ACC112 (cell line): Measurements from ENCODE around the gene MAGED2.
"Not testable (repeated sequence)": the region's sequence is repeated elsewhere in the genome, so short reads cannot be mapped to it uniquely, and the experiment has no call there.

Experiments used
- H2AFZ ChIP-seq: fragments of 200-600 bp; sonication (generic); one replicate; pipeline ENCODE4 v1.6.0; 2017; ENCODE audit warnings: antibody characterized with exemption, low read length; ENCODE audit not compliant: unreplicated experiment
- H3K27ac ChIP-seq: fragments of 200-600 bp; sonication (generic); 2 replicates; pipeline ENCODE4 v1.5.1; 2014; ENCODE audit warnings: low read depth, mild to moderate bottlenecking, antibody characterized with exemption, low read length, moderate library complexity
- H3K27me3 ChIP-seq: fragments of 200-600 bp; sonication (generic); 2 replicates; pipeline ENCODE4 v1.6.1; 2014; ENCODE audit warnings: mild to moderate bottlenecking, antibody characterized with exemption, low read length, moderate library complexity, mixed read lengths; ENCODE audit not compliant: insufficient read depth
- H3K36me3 ChIP-seq: fragments of 200-600 bp; sonication (generic); 2 replicates; pipeline ENCODE4 v1.6.1; 2016; ENCODE audit warnings: mild to moderate bottlenecking, antibody characterized with exemption, low read length, moderate library complexity, mixed read lengths; ENCODE audit not compliant: insufficient read depth
- H3K4me1 ChIP-seq: fragments of 200-600 bp; sonication (generic); one replicate; pipeline ENCODE4 v1.6.1; 2016; ENCODE audit warnings: low read length, mixed read lengths; ENCODE audit not compliant: insufficient read depth, unreplicated experiment, control insufficient read depth
- H3K4me3 ChIP-seq: fragments of 200-600 bp; sonication (generic); 2 replicates; pipeline ENCODE4 v1.5.1; 2014; ENCODE audit warnings: mild to moderate bottlenecking, low read depth, low read length
- H3K79me2 ChIP-seq: fragments of 200-600 bp; sonication (generic); one replicate; pipeline ENCODE4 v1.6.0; 2016; ENCODE audit warnings: low read length; ENCODE audit not compliant: control insufficient read depth, unreplicated experiment, insufficient read depth

Gene MAGED2, protein sequence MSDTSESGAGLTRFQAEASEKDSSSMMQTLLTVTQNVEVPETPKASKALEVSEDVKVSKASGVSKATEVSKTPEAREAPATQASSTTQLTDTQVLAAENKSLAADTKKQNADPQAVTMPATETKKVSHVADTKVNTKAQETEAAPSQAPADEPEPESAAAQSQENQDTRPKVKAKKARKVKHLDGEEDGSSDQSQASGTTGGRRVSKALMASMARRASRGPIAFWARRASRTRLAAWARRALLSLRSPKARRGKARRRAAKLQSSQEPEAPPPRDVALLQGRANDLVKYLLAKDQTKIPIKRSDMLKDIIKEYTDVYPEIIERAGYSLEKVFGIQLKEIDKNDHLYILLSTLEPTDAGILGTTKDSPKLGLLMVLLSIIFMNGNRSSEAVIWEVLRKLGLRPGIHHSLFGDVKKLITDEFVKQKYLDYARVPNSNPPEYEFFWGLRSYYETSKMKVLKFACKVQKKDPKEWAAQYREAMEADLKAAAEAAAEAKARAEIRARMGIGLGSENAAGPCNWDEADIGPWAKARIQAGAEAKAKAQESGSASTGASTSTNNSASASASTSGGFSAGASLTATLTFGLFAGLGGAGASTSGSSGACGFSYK

DNA sequence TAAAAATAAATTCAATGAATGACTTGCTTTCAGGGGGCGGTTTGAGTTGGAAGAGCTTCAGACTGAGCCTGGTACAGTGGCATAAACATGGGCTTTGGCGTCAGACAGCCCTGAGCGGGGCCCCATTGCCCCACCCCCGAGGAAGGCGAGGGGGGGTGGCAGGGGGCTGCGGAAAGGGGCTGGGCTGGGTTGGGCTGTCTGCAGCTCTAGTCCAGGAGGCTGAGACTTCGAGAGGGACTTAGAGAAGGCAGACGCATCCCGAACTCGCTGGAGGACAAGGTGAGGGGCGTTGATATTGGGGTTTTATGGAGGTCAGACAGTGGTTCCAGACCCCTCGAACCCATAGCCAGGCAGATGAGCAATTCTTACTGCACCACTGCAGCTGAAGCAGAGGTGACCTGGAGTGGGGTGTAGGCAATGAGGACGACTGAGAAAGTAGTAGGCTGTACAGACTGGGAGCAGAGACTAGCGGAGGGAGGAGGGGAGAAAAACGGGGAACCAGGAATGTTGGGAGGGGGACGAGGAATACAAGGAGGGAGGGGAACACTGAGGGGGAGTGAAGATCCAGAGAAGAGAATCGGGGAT is at the start of gene MAGED2:
Gene MAGED2 (plus strand): TSS at position 222 of the 585 bp plus-strand sequence. CDS start 1,587 bp downstream, outside the sequence.
- H3K4me3 ChIP-seq, result peak within 1 kb of the TSS; percentile 78
- H3K27ac ChIP-seq, result peak within 1 kb of the TSS; percentile 77
- peaks cover 5% of the 10 kb centered on the region; the same call in 1 of the 2 replicates for H3K36me3 ChIP-seq
- H3K79me2 ChIP-seq, result peaks cover 35% of the 10 kb centered on the region
- peak within 1 kb of the TSS; percentile 75 for H2AFZ ChIP-seq
- peaks cover 7% of the 10 kb centered on the region for H3K4me1 ChIP-seq
- peaks cover 7% of the 10 kb centered on the region; the same call in 1 of the 2 replicates for H3K27me3 ChIP-seq

DNA sequence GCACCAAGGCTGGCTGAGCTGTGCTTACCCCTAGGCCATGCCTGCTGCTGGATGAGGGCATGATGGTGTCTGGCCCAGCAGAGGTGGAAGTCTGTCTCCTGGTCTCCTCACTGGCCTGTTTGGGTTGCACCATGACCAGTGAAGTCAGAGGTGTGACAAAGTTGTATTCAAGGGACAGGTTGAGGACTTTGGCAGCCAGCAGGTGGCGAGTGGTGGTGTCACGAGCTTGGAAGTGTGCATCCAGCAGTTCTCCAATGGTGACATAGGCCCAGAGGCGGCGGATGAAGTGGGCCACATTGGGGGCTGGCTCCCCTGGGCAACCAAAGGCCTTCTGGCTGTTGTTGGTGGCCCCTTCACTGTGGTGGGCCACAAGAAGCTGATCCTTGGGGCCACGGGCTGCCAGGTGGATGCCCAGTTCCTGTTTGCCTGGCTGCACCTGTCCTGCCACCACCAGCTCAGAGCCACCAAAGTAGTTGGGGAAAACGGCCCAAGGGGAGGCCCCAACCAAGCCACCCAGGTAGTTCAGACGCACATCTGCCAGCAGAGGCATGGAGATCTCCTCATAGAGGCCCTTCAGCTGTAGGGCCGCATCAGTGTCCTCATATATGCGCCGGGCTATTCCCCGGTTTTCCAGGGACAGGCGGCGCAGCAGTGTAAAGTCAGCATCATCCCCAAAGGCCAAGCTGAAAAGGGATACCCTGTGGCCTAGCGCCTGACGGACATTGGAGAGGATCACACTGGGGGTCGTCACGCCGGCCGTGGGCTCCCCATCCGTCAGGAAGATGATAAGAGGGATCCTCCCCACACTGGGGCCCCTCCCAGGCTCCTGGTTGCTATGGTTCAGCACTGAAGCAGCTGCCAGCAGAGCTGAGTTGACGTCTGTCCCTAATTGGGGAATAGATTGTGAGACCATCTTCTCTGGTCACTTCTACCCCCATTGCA is 49.2 kb upstream of the MAGED2 start:
- no peak overlapping the region for H3K27ac ChIP-seq
- no peaks in the 10 kb centered on the region for H3K79me2 ChIP-seq
- H3K4me3 ChIP-seq, result no peak overlapping the region
- H2AFZ ChIP-seq, result no peak overlapping the region
- H3K36me3 ChIP-seq, result no peaks in the 10 kb centered on the region
- H3K27me3 ChIP-seq, result no peaks in the 10 kb centered on the region
- H3K4me1 ChIP-seq, result no peaks in the 10 kb centered on the region

DNA sequence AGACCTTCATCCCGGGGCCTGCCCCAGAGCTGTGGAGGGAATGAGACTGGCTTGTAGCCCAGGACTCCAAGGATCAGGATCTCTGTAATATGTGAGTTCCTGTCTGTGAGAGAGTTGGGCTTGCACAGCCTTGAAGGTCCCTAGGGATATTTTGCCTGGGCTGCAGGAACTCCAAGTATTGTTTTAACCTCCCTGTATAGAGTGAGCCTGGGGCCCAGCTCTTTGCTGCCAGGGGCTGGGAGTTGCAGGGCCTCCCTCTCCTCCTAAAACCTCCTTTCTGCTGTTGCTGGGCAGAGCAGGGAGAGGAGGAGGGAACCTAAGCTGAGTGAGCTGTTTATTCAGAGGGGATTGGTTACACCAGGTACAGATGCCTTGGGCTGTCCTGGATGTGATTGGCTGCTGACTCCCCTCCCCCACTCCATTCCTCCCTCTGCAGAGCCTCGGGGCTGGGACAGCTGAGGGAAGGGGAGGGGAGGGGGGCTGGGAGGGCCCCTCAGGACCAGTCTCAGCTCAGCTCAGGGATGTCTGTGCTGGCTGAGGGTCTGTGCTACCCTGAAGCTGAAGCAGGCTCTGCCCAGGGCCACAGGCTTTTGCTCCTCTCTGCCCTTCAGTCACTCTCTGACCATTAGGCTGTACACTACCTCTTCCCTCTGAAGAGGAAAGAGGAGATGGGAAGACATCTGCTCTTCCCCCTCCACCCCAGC is 33.0 kb upstream of the MAGED2 start:
- not testable (repeated sequence) for H2AFZ ChIP-seq, H3K27ac ChIP-seq, H3K27me3 ChIP-seq, H3K4me3 ChIP-seq, H3K79me2 ChIP-seq, H3K4me1 ChIP-seq, H3K36me3 ChIP-seq

DNA sequence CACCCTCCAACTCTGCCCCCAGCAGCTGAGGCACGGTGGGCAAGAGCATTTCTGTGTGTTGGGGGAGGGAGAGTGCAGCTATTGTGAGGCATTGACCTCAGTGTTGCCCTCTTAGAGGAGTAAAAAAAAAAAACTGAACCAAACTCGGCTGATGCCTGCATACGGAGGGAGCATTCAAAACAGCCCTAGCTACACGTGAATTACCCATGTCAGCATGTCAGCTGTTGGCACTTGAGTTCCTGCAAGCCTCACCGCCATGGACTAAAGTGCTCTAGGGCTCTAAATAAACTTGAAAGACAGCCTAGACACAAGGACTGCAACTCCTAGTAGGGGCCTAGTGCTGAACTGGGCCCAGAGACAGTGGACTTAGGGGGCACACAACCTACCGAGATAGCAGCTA is 31.5 kb upstream of the MAGED2 start:
- Histone ChIP-seq H3K36me3 (no peaks in the 10 kb centered on the region), H2AFZ (no peak overlapping the region), H3K27me3 (0 out of 2 replicates have a peak, but pooled peaks cover 5% of the 10 kb centered on the region), H3K27ac (no peak overlapping the region), H3K79me2 (no peaks in the 10 kb centered on the region), H3K4me1 (no peaks in the 10 kb centered on the region), H3K4me3 (no peak overlapping the region)

DNA sequence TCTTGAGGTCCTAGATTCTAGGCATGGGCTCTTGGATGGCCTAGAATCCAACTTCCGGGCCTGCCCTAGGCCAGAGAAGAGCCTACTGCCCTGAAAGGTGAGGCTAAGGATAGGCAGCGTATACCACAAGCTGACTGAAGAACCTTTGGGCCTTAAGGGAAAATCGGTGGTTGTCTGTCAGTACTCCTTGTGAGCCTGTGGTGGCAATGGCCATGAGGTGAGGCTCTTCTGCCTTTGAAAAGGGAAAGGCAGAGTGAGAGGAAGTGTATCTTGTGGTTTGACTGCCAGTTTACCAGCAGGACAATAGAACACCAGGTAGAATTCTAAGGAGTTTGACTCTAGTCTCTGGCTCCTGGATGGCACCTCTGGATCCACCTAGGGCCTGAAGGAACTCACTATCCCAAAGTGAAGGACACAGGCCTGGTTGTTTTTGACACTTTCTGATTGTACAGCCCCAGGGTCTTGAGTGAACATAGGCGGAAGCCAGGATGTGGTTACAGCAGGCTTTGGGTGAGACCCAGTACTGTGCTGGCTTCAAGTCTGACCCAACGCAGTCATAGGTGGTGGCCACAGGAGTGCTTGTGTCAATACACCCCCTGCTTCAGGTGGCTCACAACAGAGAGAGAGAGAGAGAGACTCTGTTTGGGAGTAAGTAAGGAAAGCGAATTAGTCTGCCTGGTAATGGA is 30.4 kb upstream of the MAGED2 start:
- Histone ChIP-seq H2AFZ (no peak overlapping the region), H3K79me2 (no peaks in the 10 kb centered on the region), H3K4me1 (no peaks in the 10 kb centered on the region), H3K27me3 (0 out of 2 replicates have a peak, but pooled peaks cover 6% of the 10 kb centered on the region), H3K36me3 (no peaks in the 10 kb centered on the region), H3K27ac (no peak overlapping the region), H3K4me3 (no peak overlapping the region)

DNA sequence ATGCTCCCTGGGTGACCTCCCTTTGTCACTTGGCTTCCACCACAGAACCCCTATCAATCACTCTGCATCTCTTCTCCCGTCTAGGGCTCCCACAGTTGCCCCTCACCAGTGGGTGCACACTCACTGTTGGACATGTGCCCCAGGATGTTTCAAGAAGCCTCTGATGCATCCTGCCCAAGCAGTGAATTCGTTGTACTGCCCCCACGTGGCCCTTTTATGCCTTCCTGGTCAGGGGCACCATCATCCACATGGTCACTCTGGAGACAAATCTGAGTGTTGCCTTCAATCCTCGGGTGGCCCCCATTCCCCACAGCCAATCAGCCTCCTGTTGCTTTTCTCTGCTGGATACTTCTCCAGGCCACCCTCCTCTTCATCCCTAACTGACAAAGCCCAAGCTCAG is 21.6 kb upstream of the MAGED2 start:
- no peak overlapping the region for H3K4me3 ChIP-seq
- no peaks in the 10 kb centered on the region for H3K79me2 ChIP-seq
- H3K27me3 ChIP-seq, result 0 out of 2 replicates have a peak, but pooled peaks cover 2% of the 10 kb centered on the region
- no peak overlapping the region for H2AFZ ChIP-seq
- no peaks in the 10 kb centered on the region for H3K36me3 ChIP-seq
- H3K4me1 ChIP-seq, result no peaks in the 10 kb centered on the region
- no peak overlapping the region for H3K27ac ChIP-seq

DNA sequence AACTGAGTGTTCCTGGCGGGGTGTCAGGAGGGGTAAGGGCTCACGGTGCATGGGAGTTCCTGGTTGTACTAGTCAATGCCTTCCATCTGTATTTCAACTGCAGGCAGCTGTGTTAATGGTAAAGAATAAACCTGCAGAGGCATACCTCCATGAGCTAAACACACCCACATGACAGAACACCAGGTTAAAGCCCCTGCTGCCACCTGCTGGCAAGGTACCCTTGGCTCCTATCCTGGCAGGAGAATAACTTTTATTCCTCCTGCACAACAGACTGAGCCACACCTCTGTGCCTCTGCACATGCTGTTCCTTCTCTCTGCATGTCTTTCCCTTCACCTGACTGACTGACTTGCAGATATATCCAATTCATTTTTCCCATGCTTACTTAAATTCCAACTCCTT is 20.6 kb upstream of the MAGED2 start:
- H3K27ac ChIP-seq, result no peak overlapping the region
- H3K4me3 ChIP-seq, result no peak overlapping the region
- H3K4me1 ChIP-seq, result no peaks in the 10 kb centered on the region
- no peaks in the 10 kb centered on the region for H3K79me2 ChIP-seq
- no peaks in the 10 kb centered on the region for H3K27me3 ChIP-seq
- H2AFZ ChIP-seq, result no peak overlapping the region
- H3K36me3 ChIP-seq, result no peaks in the 10 kb centered on the region

DNA sequence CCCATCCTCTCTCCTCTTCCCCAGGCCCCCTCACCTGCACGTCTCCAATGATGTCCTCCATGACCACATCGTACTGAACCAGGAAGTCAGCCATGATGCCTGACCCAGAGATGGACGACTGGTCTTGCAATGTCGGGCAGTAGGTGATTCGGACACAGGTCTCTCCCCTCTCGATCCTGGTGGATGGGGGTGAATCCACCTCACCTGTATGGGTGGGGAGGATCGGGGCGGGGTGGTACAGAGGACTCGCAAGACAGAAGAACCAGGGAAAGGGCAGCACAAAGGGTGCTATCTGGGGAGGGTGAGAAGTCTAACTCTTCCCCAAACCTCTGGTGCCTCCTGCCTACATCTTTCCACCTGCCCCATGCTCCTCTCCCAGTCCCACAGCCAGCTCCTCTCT is 19.1 kb upstream of the MAGED2 start:
- H3K4me1 ChIP-seq, result no peaks in the 10 kb centered on the region
- H3K79me2 ChIP-seq, result no peaks in the 10 kb centered on the region
- no peak overlapping the region for H2AFZ ChIP-seq
- H3K27me3 ChIP-seq, result 0 out of 2 replicates have a peak, but pooled peaks cover 2% of the 10 kb centered on the region
- H3K4me3 ChIP-seq, result no peak overlapping the region
- no peak overlapping the region for H3K27ac ChIP-seq
- H3K36me3 ChIP-seq, result no peaks in the 10 kb centered on the region

DNA sequence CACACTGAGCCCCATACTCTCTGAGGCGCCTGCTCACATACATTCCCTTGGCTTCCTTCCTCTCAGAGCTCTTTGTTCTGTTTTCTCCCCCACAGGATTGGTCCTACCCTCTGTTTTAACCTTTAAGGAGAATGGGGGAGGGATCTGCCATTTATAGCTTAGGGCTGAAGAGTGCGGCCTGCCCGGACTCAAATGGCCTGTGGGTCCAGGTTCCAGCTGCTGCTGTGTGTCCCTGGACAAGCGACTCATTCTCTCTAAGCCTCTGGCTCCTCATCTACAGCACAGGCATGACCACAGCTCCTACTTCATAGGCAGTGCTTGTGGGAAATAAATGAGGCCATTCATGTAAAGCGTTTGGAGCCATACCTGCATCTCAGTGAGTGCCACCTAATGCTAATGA is 18.1 kb upstream of the MAGED2 start:
- H3K4me3 ChIP-seq, H3K27ac ChIP-seq, H3K4me1 ChIP-seq, H3K27me3 ChIP-seq, H3K79me2 ChIP-seq, H2AFZ ChIP-seq, H3K36me3 ChIP-seq: not testable (repeated sequence)
